Ishikawa (cell line): Measurements from ENCODE around the gene DDX31.

Source experiments
- CEBPB ChIP-seq: IDR thresholded peaks from 2 replicates; pipeline ENCODE4 v1.6.1; 2012
- CREB1 ChIP-seq: IDR thresholded peaks from 2 replicates; pipeline ENCODE4 v1.6.1; 2012; ENCODE audit warnings: low read depth
- EGR1 ChIP-seq: IDR thresholded peaks from 2 replicates; pipeline ENCODE4 v1.6.1; 2012
- EP300 ChIP-seq: IDR thresholded peaks from 2 replicates; pipeline ENCODE4 v1.6.1; 2012; ENCODE audit warnings: borderline replicate concordance
- FOXM1 ChIP-seq: IDR thresholded peaks from 2 replicates; pipeline ENCODE4 v1.6.1; 2012; ENCODE audit warnings: low read depth, borderline replicate concordance
- MAX ChIP-seq: IDR thresholded peaks from 2 replicates; pipeline ENCODE4 v1.6.1; 2012
- NFIC ChIP-seq: IDR thresholded peaks from 2 replicates; pipeline ENCODE4 v1.6.1; 2012
- RAD21 ChIP-seq: IDR thresholded peaks from 2 replicates; pipeline ENCODE4 v1.6.1; 2012; ENCODE audit warnings: low read depth
- REST ChIP-seq: IDR thresholded peaks from 2 replicates; pipeline ENCODE4 v1.6.1; 2012; ENCODE audit warnings: low read depth, mild to moderate bottlenecking
- TAF1 ChIP-seq: IDR thresholded peaks from 2 replicates; pipeline ENCODE4 v1.6.1; 2012; ENCODE audit warnings: low read depth, mild to moderate bottlenecking
- TCF12 ChIP-seq: IDR thresholded peaks from 2 replicates; pipeline ENCODE4 v1.6.1; 2012; ENCODE audit warnings: low read depth
- TEAD4 ChIP-seq: IDR thresholded peaks from 2 replicates; pipeline ENCODE4 v1.6.1; 2012
- USF1 ChIP-seq: IDR thresholded peaks from 2 replicates; pipeline ENCODE4 v1.6.1; 2012
- YY1 ChIP-seq: IDR thresholded peaks from 2 replicates; pipeline ENCODE4 v1.6.1; 2012; ENCODE audit warnings: low read depth
- ZBTB7A ChIP-seq: IDR thresholded peaks from 2 replicates; pipeline ENCODE4 v1.6.1; 2012; ENCODE audit warnings: low read depth

Gene DDX31

GRCh38 chr9:132582786-132583583 lies 86.8 kb downstream of the DDX31 start:
- TF ChIP-seq TAF1 (no peak), TCF12 (no peak), FOXM1 (no peak), REST (no peak), MAX (no peak), YY1 (no peak), RAD21 (no peak)

- TF ChIP-seq TAF1 (no peak), CEBPB (no peak), RAD21 (no peak), EGR1 (no peak), ZBTB7A (no peak), TCF12 (no peak), TEAD4 (no peak), NFIC (no peak), MAX (no peak), USF1 (no peak), YY1 (no peak), CREB1 (no peak), FOXM1 (no peak), EP300 (no peak), REST (no peak)
Observed at GRCh38 chr9:132582276-132582785, 87.5 kb downstream of the DDX31 start, which contains the start of gene BARHL1. Gene BARHL1 (plus strand): TSS chr9:132582606. CDS start chr9:132582798, 192 bp downstream.

- no peak for TF ChIP-seq NFIC
- no peak for TF ChIP-seq YY1
- TF ChIP-seq EP300, result no peak
- TF ChIP-seq USF1, result no peak
- no peak for TF ChIP-seq RAD21
- no peak for TF ChIP-seq MAX
- no peak for TF ChIP-seq FOXM1
- TF ChIP-seq CREB1, result no peak
- no peak for TF ChIP-seq CEBPB
- TF ChIP-seq TAF1, result no peak
- TF ChIP-seq ZBTB7A, result no peak
- no peak for TF ChIP-seq EGR1
- no peak for TF ChIP-seq TCF12
- TF ChIP-seq REST, result no peak
- no peak for TF ChIP-seq TEAD4
Observed at GRCh38 chr9:132579427-132579798, 90.4 kb downstream of the DDX31 start.

GRCh38 chr9:132578367-132578932 lies 91.3 kb downstream of the DDX31 start:
- no peak for TF ChIP-seq FOXM1
- no peak for TF ChIP-seq TEAD4
- no peak for TF ChIP-seq EP300
- no peak for TF ChIP-seq RAD21
- no peak for TF ChIP-seq USF1
- no peak for TF ChIP-seq EGR1
- no peak for TF ChIP-seq CEBPB
- TF ChIP-seq TAF1, result no peak
- no peak for TF ChIP-seq ZBTB7A
- no peak for TF ChIP-seq TCF12
- TF ChIP-seq YY1, result no peak
